Measurements from ENCODE around the gene DPY19L1.
"Not testable (repeated sequence)": the region's sequence is repeated elsewhere in the genome, so short reads cannot be mapped to it uniquely, and the experiment has no call there.

DPY19L1 gene

DNA sequence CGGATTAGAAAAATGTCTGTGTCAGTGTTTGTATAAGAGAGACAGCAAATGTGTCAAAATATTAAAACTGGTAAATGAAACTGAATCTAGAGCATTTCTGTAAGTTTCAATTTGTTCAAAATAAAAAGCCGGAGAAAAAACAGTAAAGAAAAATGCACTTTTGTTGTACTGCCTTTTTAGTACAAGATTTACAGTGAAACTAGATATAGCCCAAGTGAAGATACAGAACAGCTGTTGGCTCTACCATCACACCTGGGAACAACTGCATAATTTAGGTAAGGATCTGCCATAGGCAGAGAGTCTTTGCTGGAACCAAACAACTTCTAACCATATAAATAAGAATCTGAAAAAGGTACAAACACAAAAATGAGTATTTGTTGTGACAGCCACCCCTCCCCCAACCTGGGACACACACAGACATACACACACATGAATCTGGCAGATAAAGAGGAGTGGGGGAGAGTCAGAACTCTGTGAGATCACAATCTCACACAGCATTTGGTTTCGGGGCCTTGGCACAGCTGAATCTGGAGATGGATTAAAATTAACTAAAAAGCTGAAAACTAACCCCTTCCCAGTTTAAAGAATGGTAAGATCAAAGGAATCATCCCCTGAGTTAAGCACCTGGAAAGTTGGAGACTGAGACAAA, 54.8 kb downstream of the DPY19L1 start:
- no peak for TF ChIP-seq SPI1 (IDR thresholded peaks at IDR 0.05; ENCODE audit: low read depth, low read length)
- no peak for TF ChIP-seq TAF1 (IDR thresholded peaks at IDR 0.05; ENCODE audit: low read depth, low read length)
- TF ChIP-seq POLR2A (IDR thresholded peaks at IDR 0.05; ENCODE audit: low read depth, low read length): no peak
- TF ChIP-seq POU2F2 (IDR thresholded peaks at IDR 0.05; ENCODE audit: low read depth, low read length): no peak
- no peak for TF ChIP-seq POLR2AphosphoS5 (IDR thresholded peaks at IDR 0.05; ENCODE audit: low read depth, low read length)
- TF ChIP-seq PAX5 (IDR thresholded peaks at IDR 0.05; ENCODE audit: insufficient read depth, low read length, severe bottlenecking): no peak
- DNase-seq (ENCODE audit: insufficient read length, low spot score): no peak
- no peak for FAIRE-seq

DNA sequence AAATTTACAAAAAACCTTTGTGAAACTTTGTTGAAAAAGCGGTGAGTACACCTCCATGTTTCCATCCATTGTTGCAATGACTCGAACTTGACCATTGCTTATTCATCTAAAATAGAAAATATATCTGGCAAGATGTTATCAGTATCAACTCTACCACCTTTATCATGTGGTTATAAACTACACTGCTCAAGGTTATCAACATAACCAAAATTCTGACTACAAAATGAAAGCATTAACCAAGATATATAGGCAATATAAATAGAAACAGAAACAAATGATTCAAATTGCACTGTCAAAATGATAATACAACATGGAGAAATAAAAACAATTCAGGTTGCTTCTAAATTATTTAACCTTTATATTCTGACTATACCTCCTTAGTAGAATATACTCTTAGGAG, 58.2 kb downstream of the DPY19L1 start:
- FAIRE-seq; DNase-seq (ENCODE audit: insufficient read length, low spot score): not testable (repeated sequence)

DNA sequence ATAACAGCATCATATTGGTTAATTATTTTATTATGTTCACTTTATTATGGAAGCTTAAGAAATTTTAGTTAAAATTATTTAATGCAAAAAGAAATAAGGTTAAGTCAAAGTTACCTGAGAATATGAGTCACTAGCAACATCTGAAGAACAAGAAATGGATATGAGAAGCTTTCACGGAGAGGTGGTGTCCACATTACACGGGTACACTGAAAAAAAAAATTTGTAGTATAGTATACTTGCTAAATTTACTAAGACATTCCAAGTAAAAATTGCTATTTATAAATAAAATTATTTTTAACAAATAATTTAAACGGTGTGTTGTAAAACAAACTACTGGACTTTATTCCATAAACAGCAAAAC, 63.9 kb downstream of the DPY19L1 start:
- no peak for TF ChIP-seq TAF1 (IDR thresholded peaks at IDR 0.05; ENCODE audit: low read depth, low read length)
- TF ChIP-seq SPI1 (IDR thresholded peaks at IDR 0.05; ENCODE audit: low read depth, low read length): no peak
- TF ChIP-seq PAX5 (IDR thresholded peaks at IDR 0.05; ENCODE audit: insufficient read depth, low read length, severe bottlenecking): no peak
- TF ChIP-seq POU2F2 (IDR thresholded peaks at IDR 0.05; ENCODE audit: low read depth, low read length): no peak
- no peak for TF ChIP-seq POLR2AphosphoS5 (IDR thresholded peaks at IDR 0.05; ENCODE audit: low read depth, low read length)
- no peak for TF ChIP-seq POLR2A (IDR thresholded peaks at IDR 0.05; ENCODE audit: low read depth, low read length)
- FAIRE-seq (no peak), DNase-seq (ENCODE audit: insufficient read length, low spot score) (no peak)

DNA sequence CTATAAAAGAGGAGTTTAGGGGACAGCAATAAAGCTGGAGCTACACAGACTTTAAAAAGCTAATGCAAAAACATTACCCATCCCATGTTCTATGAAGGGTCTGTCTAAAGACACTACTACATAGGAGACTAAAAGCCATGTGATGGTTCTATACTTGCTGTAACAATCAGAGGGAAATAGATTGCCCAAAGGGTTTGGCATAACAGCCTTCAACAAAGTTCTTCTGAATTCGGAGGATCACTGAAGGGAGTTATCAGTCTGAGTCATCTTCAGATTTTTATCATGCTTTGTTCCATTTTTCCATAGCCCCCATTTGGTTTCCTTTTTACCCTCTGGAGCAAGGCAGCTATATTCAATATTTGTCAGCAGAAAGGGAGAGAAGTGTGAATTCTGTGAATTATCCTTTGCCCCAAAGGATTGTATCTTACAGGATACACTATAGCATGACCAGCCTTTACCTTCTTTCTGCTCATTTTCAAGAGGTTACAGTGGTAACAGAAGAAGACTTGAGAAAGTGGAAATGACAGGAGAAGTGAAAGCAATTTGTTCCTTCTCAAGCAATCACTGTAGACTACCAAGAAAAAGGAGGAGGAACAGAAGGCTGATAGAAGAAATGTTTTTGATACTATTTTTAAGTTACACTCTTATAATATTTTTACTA, 64.4 kb downstream of the DPY19L1 start:
- not testable (repeated sequence) for DNase-seq (ENCODE audit: insufficient read length, low spot score); FAIRE-seq

DNA sequence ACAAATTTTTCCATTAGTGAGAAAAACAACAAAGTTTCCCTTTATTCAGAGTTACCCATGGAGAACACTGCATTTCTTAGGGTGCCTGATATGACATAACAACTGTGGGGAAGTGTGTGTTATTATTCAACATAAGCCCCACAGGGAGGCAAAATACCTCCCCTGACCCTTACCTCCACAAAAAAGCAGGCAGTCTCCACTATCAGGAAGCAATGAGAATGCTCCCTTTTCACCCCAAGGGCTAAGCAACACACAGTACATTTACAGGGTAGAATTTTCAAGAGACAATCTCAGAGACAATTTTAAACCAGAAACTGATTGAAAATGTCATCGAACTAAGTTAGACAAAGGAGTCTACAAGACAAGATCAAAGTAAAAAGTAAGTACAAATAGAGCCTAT, 69.5 kb downstream of the DPY19L1 start:
- FAIRE-seq: peak; percentile 20
- DNase-seq (ENCODE audit: insufficient read length, low spot score): not testable (repeated sequence)

More for the DNA sequence above, 64.4 kb downstream of the DPY19L1 start:
- TF ChIP-seq SPI1 (IDR thresholded peaks at IDR 0.05; ENCODE audit: low read depth, low read length): peak; percentile 60

DNA sequence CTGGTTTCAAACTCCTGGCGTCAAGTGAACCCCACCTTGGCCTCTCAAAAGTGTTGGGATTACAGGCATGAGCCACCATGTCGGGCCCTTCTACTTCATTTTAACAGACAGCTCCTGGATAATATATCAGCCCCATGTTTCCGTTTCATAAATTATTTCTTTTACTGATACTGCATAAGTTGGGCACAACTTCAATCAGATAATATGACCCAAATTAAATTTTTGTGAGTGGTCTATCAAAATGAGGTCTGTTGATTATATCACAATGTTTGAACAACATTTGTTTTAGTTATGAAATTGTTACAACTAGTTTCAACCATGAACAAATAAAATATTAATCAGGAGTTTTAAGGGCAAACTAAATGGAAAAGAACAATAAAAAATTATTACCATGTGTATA, 70.8 kb downstream of the DPY19L1 start:
- not testable (repeated sequence) for DNase-seq (ENCODE audit: insufficient read length, low spot score); FAIRE-seq

DNA sequence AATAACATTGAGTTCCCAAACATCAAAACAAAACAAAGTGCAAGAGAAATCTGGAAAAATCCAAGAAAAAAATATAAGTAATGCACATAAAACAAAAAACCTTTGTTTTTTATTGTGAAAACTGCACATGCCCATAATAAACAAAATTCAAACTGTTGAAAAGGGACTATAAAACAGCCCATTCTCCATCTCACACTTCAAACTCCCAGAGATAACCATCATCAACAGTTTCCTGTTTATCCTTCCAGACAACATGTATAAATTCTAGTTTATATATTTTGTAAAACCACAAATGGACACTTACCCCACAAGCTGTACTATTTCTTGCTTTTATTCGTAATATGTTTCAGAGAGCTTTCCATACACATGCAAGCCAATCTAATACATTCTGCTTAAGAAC, 79.3 kb downstream of the DPY19L1 start:
- DNase-seq (ENCODE audit: insufficient read length, low spot score) (no peak), FAIRE-seq (no peak)

DNA sequence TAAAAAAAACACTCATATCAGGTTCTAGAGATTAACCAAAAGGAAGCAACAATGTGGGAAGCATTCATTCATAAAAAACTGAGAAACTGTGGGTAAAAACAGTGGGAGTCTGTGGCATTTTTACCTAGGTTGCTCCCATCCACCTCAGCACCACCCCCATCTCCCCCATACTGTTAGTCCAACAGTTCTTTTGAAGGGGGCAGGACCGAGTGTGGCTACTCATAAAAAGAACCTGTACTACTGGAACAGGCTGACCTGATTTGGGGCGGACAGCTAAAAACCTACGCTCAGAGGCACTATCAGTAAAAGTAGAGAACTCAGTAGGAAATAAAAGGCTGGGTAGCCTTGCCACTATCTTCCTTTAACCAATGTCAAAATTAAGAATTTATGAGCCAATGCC, 84.5 kb downstream of the DPY19L1 start:
- no peak for FAIRE-seq
- DNase-seq (ENCODE audit: insufficient read length, low spot score): no peak
- TF ChIP-seq SPI1 (IDR thresholded peaks at IDR 0.05; ENCODE audit: low read depth, low read length) (no peak), POLR2A (IDR thresholded peaks at IDR 0.05; ENCODE audit: low read depth, low read length) (no peak), POLR2AphosphoS5 (IDR thresholded peaks at IDR 0.05; ENCODE audit: low read depth, low read length) (no peak), POU2F2 (IDR thresholded peaks at IDR 0.05; ENCODE audit: low read depth, low read length) (no peak), TAF1 (IDR thresholded peaks at IDR 0.05; ENCODE audit: low read depth, low read length) (no peak)

More for the DNA sequence above, 79.3 kb downstream of the DPY19L1 start:
- TF ChIP-seq SPI1 (IDR thresholded peaks at IDR 0.05; ENCODE audit: low read depth, low read length) (no peak), POLR2A (IDR thresholded peaks at IDR 0.05; ENCODE audit: low read depth, low read length) (no peak), TAF1 (IDR thresholded peaks at IDR 0.05; ENCODE audit: low read depth, low read length) (no peak), POLR2AphosphoS5 (IDR thresholded peaks at IDR 0.05; ENCODE audit: low read depth, low read length) (no peak), POU2F2 (IDR thresholded peaks at IDR 0.05; ENCODE audit: low read depth, low read length) (no peak), PAX5 (IDR thresholded peaks at IDR 0.05; ENCODE audit: insufficient read depth, low read length, severe bottlenecking) (no peak)

DNA sequence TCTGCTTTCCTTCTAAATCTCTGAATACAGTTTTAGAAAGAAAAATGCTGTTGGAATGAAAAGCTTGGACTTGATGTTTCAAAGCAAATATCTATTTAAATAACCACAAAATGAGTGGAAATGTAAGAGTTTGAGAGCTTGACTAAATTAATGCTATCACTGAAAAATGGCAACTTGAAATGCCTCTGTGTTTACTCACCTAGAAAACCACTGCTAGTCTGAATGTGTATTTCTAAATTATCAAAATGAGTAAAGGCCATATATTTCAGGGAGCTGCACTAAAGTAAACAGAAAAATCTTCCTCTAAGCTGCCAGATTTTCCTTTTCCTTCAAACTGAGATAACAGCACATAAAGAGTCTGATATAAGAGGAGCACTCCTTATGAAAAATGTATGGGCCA, 87.9 kb downstream of the DPY19L1 start:
- FAIRE-seq (no peak), DNase-seq (ENCODE audit: insufficient read length, low spot score) (no peak)
- no peak for TF ChIP-seq TAF1 (IDR thresholded peaks at IDR 0.05; ENCODE audit: low read depth, low read length)
- no peak for TF ChIP-seq POU2F2 (IDR thresholded peaks at IDR 0.05; ENCODE audit: low read depth, low read length)
- TF ChIP-seq POLR2A (IDR thresholded peaks at IDR 0.05; ENCODE audit: low read depth, low read length): no peak

DNA sequence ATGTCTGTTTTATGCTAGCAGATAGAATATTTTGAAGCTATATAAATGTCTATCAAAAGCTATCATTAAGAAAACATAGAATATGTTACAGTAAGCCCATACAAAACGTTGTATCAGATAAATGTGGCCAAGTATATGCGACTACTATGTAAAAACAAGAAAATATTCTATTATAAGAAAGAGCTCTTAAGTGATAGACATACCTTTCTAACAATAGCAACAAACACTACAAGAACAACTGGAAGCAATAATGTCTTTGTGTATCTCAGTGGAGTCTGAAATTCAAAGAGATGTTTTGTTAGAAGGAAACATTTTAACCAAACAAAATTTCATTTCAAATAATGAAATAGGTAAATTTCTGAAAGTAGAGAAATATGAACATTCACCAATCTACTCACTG, 89.9 kb downstream of the DPY19L1 start:
- not testable (repeated sequence) for FAIRE-seq; DNase-seq (ENCODE audit: insufficient read length, low spot score)

DNA sequence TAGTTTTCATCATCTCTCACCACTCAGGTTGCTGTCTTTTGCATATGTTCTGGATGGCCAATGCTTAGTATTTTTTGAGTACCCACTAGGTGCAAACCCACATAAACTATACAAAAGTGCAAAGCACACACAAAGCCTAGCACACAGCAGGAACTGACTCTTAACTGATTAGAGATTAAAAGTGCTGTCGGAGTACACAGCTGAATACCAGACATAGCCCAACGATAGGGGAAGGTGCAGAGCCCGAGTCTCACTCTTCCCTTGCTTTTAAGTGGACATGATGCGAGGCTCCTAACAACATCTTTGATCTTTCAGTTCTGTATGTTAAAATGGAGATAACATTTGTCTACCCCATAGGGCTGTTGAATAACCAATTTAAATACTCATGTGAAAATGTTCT, 90.8 kb downstream of the DPY19L1 start:
- TF ChIP-seq POU2F2 (IDR thresholded peaks at IDR 0.05; ENCODE audit: low read depth, low read length) (no peak), POLR2A (IDR thresholded peaks at IDR 0.05; ENCODE audit: low read depth, low read length) (no peak), SPI1 (IDR thresholded peaks at IDR 0.05; ENCODE audit: low read depth, low read length) (no peak), TAF1 (IDR thresholded peaks at IDR 0.05; ENCODE audit: low read depth, low read length) (no peak), PAX5 (IDR thresholded peaks at IDR 0.05; ENCODE audit: insufficient read depth, low read length, severe bottlenecking) (no peak), POLR2AphosphoS5 (IDR thresholded peaks at IDR 0.05; ENCODE audit: low read depth, low read length) (no peak)
- DNase-seq (ENCODE audit: insufficient read length, low spot score) (no peak), FAIRE-seq (no peak)

DNA sequence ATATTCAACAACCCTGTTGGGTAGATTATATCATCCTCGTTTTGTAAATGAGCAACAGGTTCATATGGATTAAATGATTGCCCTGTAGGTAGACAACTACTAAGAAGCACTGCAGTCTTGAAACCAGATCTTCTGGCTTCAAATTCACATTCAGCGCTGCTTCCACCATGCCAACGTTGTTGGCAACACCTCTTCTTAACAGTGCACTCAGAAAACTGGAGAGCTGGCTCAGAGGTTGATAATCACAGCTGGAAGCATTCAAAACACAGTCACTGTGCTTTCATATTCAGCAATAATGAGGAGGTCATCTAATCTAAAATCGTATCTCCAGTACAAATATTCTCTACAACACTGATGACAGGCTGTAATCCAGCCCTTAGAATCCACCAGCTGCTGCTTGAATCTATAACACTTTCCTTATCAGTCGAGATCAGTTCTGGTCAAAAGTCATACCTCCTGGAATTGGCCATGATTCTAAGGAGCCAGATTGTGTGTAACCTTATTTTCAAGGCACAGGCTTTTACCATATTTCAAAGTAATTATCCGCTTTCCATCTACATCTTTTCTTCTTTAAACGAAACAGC, 91.3 kb downstream of the DPY19L1 start:
- not testable (repeated sequence) for DNase-seq (ENCODE audit: insufficient read length, low spot score); FAIRE-seq

Data from GM12891 (cell line).